OCI-LY1 (cell line): ENCODE results near the gene SLIT3.

ENCODE experiments used
- H2AFZ ChIP-seq: fragments of 200-600 bp; sonication (generic), shearing (Covaris generic); 2 replicates; pipeline ENCODE4 v1.6.0; 2014; ENCODE audit warnings: antibody characterized with exemption, mild to moderate bottlenecking, low read length
- H3F3A ChIP-seq: fragments of 200-600 bp; sonication (generic), shearing (Covaris generic); 2 replicates; pipeline ENCODE4 v1.6.0; 2014; ENCODE audit warnings: mild to moderate bottlenecking, antibody characterized with exemption, low read length, moderate library complexity; ENCODE audit not compliant: insufficient read depth
- H3K27ac ChIP-seq: fragments of 200-600 bp; sonication (generic); 2 replicates; pipeline ENCODE4 v1.5.1; 2014; ENCODE audit warnings: low read length, mixed run types, mild to moderate bottlenecking, low read depth; ENCODE audit not compliant: poor library complexity, severe bottlenecking
- H3K27me3 ChIP-seq: fragments of 200-600 bp; sonication (generic); 2 replicates; pipeline ENCODE4 v1.6.0; 2014; ENCODE audit warnings: antibody characterized with exemption, mild to moderate bottlenecking, low read length, moderate library complexity; ENCODE audit not compliant: insufficient read depth
- H3K36me3 ChIP-seq: fragments of 200-600 bp; sonication (generic); 2 replicates; pipeline ENCODE4 v1.6.1; 2014; ENCODE audit warnings: mild to moderate bottlenecking, antibody characterized with exemption, low read length, moderate library complexity, mixed read lengths; ENCODE audit not compliant: insufficient read depth
- H3K4me1 ChIP-seq: fragments of 200-600 bp; sonication (generic); 2 replicates; pipeline ENCODE4 v1.5.1; 2014; ENCODE audit warnings: mild to moderate bottlenecking, low read length, moderate library complexity; ENCODE audit not compliant: insufficient read depth, severe bottlenecking
- H3K4me2 ChIP-seq: fragments of 200-600 bp; sonication (generic), shearing (Covaris generic); 2 replicates; pipeline ENCODE4 v1.6.1; 2014; ENCODE audit warnings: low read length
- H3K4me3 ChIP-seq: fragments of 200-600 bp; sonication (generic); 2 replicates; pipeline ENCODE4 v1.5.1; 2014; ENCODE audit warnings: low read length, low read depth, mild to moderate bottlenecking, mixed read lengths; ENCODE audit not compliant: poor library complexity, severe bottlenecking
- H3K79me2 ChIP-seq: fragments of 200-600 bp; shearing (Covaris generic); 2 replicates; pipeline ENCODE4 v1.6.1; 2016; ENCODE audit warnings: mixed run types, low read length, mixed read lengths; ENCODE audit not compliant: insufficient read depth
- H3K9ac ChIP-seq: fragments of 200-600 bp; sonication (generic), shearing (Covaris generic); 2 replicates; pipeline ENCODE4 v1.6.1; 2014; ENCODE audit warnings: mild to moderate bottlenecking, low read length, mixed read lengths
- H3K9me2 ChIP-seq: fragments of 200-600 bp; sonication (generic), shearing (Covaris generic); 2 replicates; pipeline ENCODE4 v1.6.1; 2014; ENCODE audit warnings: low read depth, mild to moderate bottlenecking, low read length, mixed read lengths
- H3K9me3 ChIP-seq: fragments of 200-600 bp; shearing (Covaris generic); 2 replicates; pipeline ENCODE4 v1.6.1; 2014; ENCODE audit warnings: low read length, mixed read lengths
- H4K20me1 ChIP-seq: fragments of 200-600 bp; sonication (generic), shearing (Covaris generic); 2 replicates; pipeline ENCODE4 v1.6.0; 2016; ENCODE audit warnings: mild to moderate bottlenecking, low read length; ENCODE audit not compliant: insufficient read depth
- CTCF ChIP-seq: fragments of 200-600 bp; sonication (generic), shearing (Covaris generic); IDR thresholded peaks from 2 replicates; pipeline ENCODE4 v1.5.1; 2017; ENCODE audit warnings: mild to moderate bottlenecking, antibody characterized with exemption, low read length, moderate library complexity, mixed read lengths
- EZH2 ChIP-seq: fragments of 200-600 bp; sonication (generic), shearing (Covaris generic); IDR thresholded peaks from 2 replicates; pipeline ENCODE4 v1.8.0; 2017; ENCODE audit warnings: borderline replicate concordance, mixed run types, mild to moderate bottlenecking, antibody characterized with exemption, low read length, moderate library complexity, mixed read lengths

Gene SLIT3

GRCh38 chr5:169256191-169256590 lies 44.7 kb downstream of the SLIT3 start:
- no peaks in the 10 kb centered on the region for H3K9me3 ChIP-seq
- TF ChIP-seq CTCF = no peak
- no peak for TF ChIP-seq EZH2

GRCh38 chr5:169253071-169253470 lies 47.9 kb downstream of the SLIT3 start:
- Histone ChIP-seq H3K36me3 (no peaks in the 10 kb centered on the region), H3K9me3 (no peaks in the 10 kb centered on the region), H3K4me1 (no peaks in the 10 kb centered on the region), H3K4me3 (no peak overlapping the region), H3K9ac (no peak overlapping the region), H3K27me3 (no peaks in the 10 kb centered on the region), H3K4me2 (no peak overlapping the region), H2AFZ (no peak overlapping the region), H3F3A (no peaks in the 10 kb centered on the region), H4K20me1 (no peaks in the 10 kb centered on the region), H3K27ac (no peak overlapping the region), H3K9me2 (no peaks in the 10 kb centered on the region), H3K79me2 (no peaks in the 10 kb centered on the region)
- TF ChIP-seq CTCF = no peak
- TF ChIP-seq EZH2 = no peak

More at GRCh38 chr5:169256191-169256590, 44.7 kb downstream of the SLIT3 start:
- Histone ChIP-seq H3F3A (no peaks in the 10 kb centered on the region), H3K36me3 (no peaks in the 10 kb centered on the region), H3K4me3 (no peak overlapping the region), H3K9me2 (no peaks in the 10 kb centered on the region), H3K27me3 (no peaks in the 10 kb centered on the region), H3K4me1 (no peaks in the 10 kb centered on the region), H4K20me1 (no peaks in the 10 kb centered on the region), H3K79me2 (no peaks in the 10 kb centered on the region), H2AFZ (no peak overlapping the region), H3K4me2 (no peak overlapping the region), H3K9ac (no peak overlapping the region), H3K27ac (no peak overlapping the region)

- H3K36me3 ChIP-seq = no peaks in the 10 kb centered on the region
- H3K79me2 ChIP-seq = no peaks in the 10 kb centered on the region
- no peak for TF ChIP-seq CTCF
- TF ChIP-seq EZH2 = no peak
- no peaks in the 10 kb centered on the region for H3K27me3 ChIP-seq
- no peaks in the 10 kb centered on the region for H3K9me2 ChIP-seq
- H3K9ac ChIP-seq = no peak overlapping the region
- H3F3A ChIP-seq = no peaks in the 10 kb centered on the region
- no peaks in the 10 kb centered on the region for H4K20me1 ChIP-seq
- H2AFZ ChIP-seq = no peak overlapping the region
- H3K27ac ChIP-seq = no peak overlapping the region
- no peak overlapping the region for H3K4me2 ChIP-seq
- no peak overlapping the region for H3K4me3 ChIP-seq
- H3K9me3 ChIP-seq = no peaks in the 10 kb centered on the region
- H3K4me1 ChIP-seq = no peaks in the 10 kb centered on the region
Measured at GRCh38 chr5:169251333-169252084, 49.4 kb downstream of the SLIT3 start.
